Panc1 (cell line): ENCODE data around the gene PPP1CA. TPM values are rescaled to one million over a fixed set of nuclear protein-coding genes. Genes with fewer than 3 reads are reported as not detected.
A peak's percentile ranks its signal among the peaks of the same experiment; 100 is the strongest.

Source experiments
- ATAC-seq: fragments of 200-7000 bp; cut with Tn5 transposase; 2 replicates; pipeline ENCODE4 v1.9.1; 2020; ENCODE audit warnings: mild to moderate bottlenecking, moderate library complexity
- BruUV-seq: library from RNA; stranded (reverse); fragments of 400-500 nt; replicated peaks from 2 replicates; lab custom pipeline; 2021; lab: Mats Ljungman, UMichigan
- CTCF ChIA-PET: fragments of 300-600 bp; sonication (Branson Sonifier 250); formaldehyde crosslinking; loops from one replicate; lab custom pipeline; 2022; ENCODE audit warnings: antibody characterized with exemption; lab: Charles Lee
- POLR2A ChIA-PET: fragments of 300-600 bp; sonication (Branson Sonifier 250); formaldehyde crosslinking; loops from one replicate; lab custom pipeline; 2022; ENCODE audit warnings: antibody characterized with exemption; lab: Charles Lee
- DNase-seq: peaks from one replicate; pipeline ENCODE4 v3.0.0-alpha.2; 2010; ENCODE audit warnings: low read depth, low spot score
- H3K27ac ChIP-seq: 2 replicates; pipeline ENCODE4 v1.5.1; 2011; ENCODE audit warnings: mild to moderate bottlenecking, low read length, inconsistent platforms
- H3K27me3 ChIP-seq: fragments of 200-500 bp; sonication (Bioruptor generic); 2 replicates; pipeline ENCODE4 v1.6.0; 2014; ENCODE audit warnings: low read length, inconsistent platforms; ENCODE audit not compliant: control insufficient read depth, insufficient read depth
- H3K36me3 ChIP-seq: fragments of 200-500 bp; sonication (Bioruptor generic); 2 replicates; pipeline ENCODE4 v1.5.1; 2014; ENCODE audit warnings: inconsistent platforms, mild to moderate bottlenecking, low read length, moderate library complexity; ENCODE audit not compliant: control insufficient read depth, insufficient read depth
- H3K4me1 ChIP-seq: 2 replicates; pipeline ENCODE4 v1.5.1; 2011; ENCODE audit warnings: inconsistent platforms, mild to moderate bottlenecking, low read length, moderate library complexity; ENCODE audit not compliant: control insufficient read depth, insufficient read depth
- H3K4me3 ChIP-seq, 2 experiments: 2 replicates each; pipeline ENCODE4 v1.5.1; 2011 to 2012; ENCODE audit warnings: low read depth in 2 of 2, low read length in 2 of 2, mild to moderate bottlenecking in 2 of 2, inconsistent platforms in 1 of 2, moderate library complexity in 1 of 2
- H3K9me3 ChIP-seq: fragments of 200-500 bp; sonication (Bioruptor generic); 2 replicates; pipeline ENCODE4 v1.5.1; 2014; ENCODE audit warnings: low read depth, mild to moderate bottlenecking, inconsistent platforms, low read length, moderate library complexity; ENCODE audit not compliant: control insufficient read depth, insufficient read depth
- CTCF ChIP-seq: fragments of 450-650 bp; IDR thresholded peaks from 2 replicates; pipeline ENCODE4 v1.5.1; 2017; ENCODE audit warnings: mild to moderate bottlenecking
- REST ChIP-seq, 2 experiments: IDR thresholded peaks; 2 replicates each; pipeline ENCODE4 v1.6.1; 2011 to 2012; ENCODE audit warnings: low read depth in 2 of 2, control low read depth in 1 of 2, low read length in 1 of 2, mild to moderate bottlenecking in 1 of 2, moderate library complexity in 1 of 2; ENCODE audit not compliant: insufficient read depth in 1 of 2
- in situ Hi-C: cut with HindIII; loops from 2 replicates; pipeline ENCODE4 v1.10.0; 2016; ENCODE audit warnings: low sequenced_read_pairs, low pct_unique_long_range_greater_than_20kb
- intact Hi-C: fragments of 100-400 bp; cut with micrococcal nuclease; formaldehyde crosslinking; loops from one replicate; pipeline ENCODE4 v1.10.0; 2022; ENCODE audit not compliant: unreplicated experiment
- total RNA-seq: library from RNA; stranded (reverse); gene quantifications from one replicate; pipeline ENCODE4 v1.2.1, GENCODE V29; 2021; ENCODE audit not compliant: unreplicated experiment

The PPP1CA gene
- total RNA-seq, 1 experiment from 2014 or later, result 361 TPM

GRCh38 chr11:67371189-67371910 is 30.3 kb downstream of the PPP1CA start:
- TSS peak; percentile 60 for BruUV-seq
- POLR2A ChIA-PET, result no interaction called here

More at GRCh38 chr11:67371189-67371910, 30.3 kb downstream of the PPP1CA start:
- H3K27ac ChIP-seq, result peak overlapping the region; percentile 88
- peak overlapping the region; percentile 65 to 69 for H3K4me3 ChIP-seq
- intact Hi-C loops (no loop called here), in situ Hi-C loops (no loop called here)
- ATAC-seq, result peak; percentile 48
- H3K36me3 ChIP-seq, result no peaks in the 10 kb centered on the region; the same call in 1 of the 2 replicates
- TF ChIP-seq CTCF, result peak; percentile 61
- no peak for TF ChIP-seq REST (IDR thresholded peaks at IDR 0.05; ENCODE audit: insufficient read depth in 1 of 2, low read depth in 2 of 2, low read length in 1 of 2)
- H3K9me3 ChIP-seq, result no peaks in the 10 kb centered on the region
- H3K27me3 ChIP-seq, result no peaks in the 10 kb centered on the region
- DNase-seq, result no peak
- CTCF ChIA-PET, result interaction anchor here (0.6 to 6.9 kb wide), 6 partner anchors 10 to 58 kb away, joined by 3 to 58 read pairs (median 6); partner anchors contain the start of gene POLD4
- peaks cover 60% of the 10 kb centered on the region for H3K4me1 ChIP-seq
